Stimulated activated CD8-positive, alpha-beta memory T cell treated with anti-CD3 and anti-CD28 coated beads, Interleukin-2, amount 100 ng/mL, for 48 hours (primary cell): Measurements from ENCODE around the gene WFIKKN1.

Source experiments
- DNase-seq, 2 donors: peaks; one replicate each; pipeline ENCODE4 v3.0.0-alpha.2; 2020; ENCODE audit warnings: low read depth in 2 of 2

The WFIKKN1 gene

GRCh38 chr16:630815-631405 is at the start of gene WFIKKN1:
Gene WFIKKN1, plus strand, starts transcription at chr16:630985. Its CDS starts 269 bp downstream, at chr16:631254.
- no peak for DNase-seq

- no peak for DNase-seq
These were observed 48.6 kb upstream of the WFIKKN1 start for GRCh38 chr16:582218-582613.

GRCh38 chr16:582614-583331 is 48.0 kb upstream of the WFIKKN1 start:
- DNase-seq = no peak

- no peak for DNase-seq
These were observed 47.3 kb upstream of the WFIKKN1 start for GRCh38 chr16:583470-583814.

- no peak for DNase-seq
These were observed 46.8 kb upstream of the WFIKKN1 start for GRCh38 chr16:583815-584591.

GRCh38 chr16:585351-585750 is 45.4 kb upstream of the WFIKKN1 start:
- DNase-seq = no peak

GRCh38 chr16:586047-586644 is 44.6 kb upstream of the WFIKKN1 start:
- DNase-seq = no peak

- DNase-seq = no peak
These were observed 43.9 kb upstream of the WFIKKN1 start for GRCh38 chr16:586645-587590.

GRCh38 chr16:588639-588888 is 42.2 kb upstream of the WFIKKN1 start:
- DNase-seq = peak; percentile 32 to 46

GRCh38 chr16:588889-589657 is 41.7 kb upstream of the WFIKKN1 start:
- DNase-seq = peak; percentile 94 to 96

- peak; percentile 98 to 99 for DNase-seq
These were observed 41.1 kb upstream of the WFIKKN1 start, which contains the start of gene RAB40C for GRCh38 chr16:589658-590187. Gene RAB40C, plus strand, starts transcription at chr16:590066. Its CDS starts 226 bp downstream, at chr16:590292.

- DNase-seq = no peak
These were observed 40.5 kb upstream of the WFIKKN1 start for GRCh38 chr16:590188-590814.

GRCh38 chr16:590815-591200 is 40.0 kb upstream of the WFIKKN1 start:
- DNase-seq = no peak

- DNase-seq = no peak
These were observed 39.6 kb upstream of the WFIKKN1 start for GRCh38 chr16:591231-591630.

- no peak for DNase-seq
These were observed 38.8 kb upstream of the WFIKKN1 start for GRCh38 chr16:591892-592517.

- DNase-seq = no peak
These were observed 38.1 kb upstream of the WFIKKN1 start for GRCh38 chr16:592518-593306.

- DNase-seq = no peak
These were observed 37.4 kb upstream of the WFIKKN1 start for GRCh38 chr16:593406-593805.

- no peak for DNase-seq
These were observed 37.0 kb upstream of the WFIKKN1 start for GRCh38 chr16:593807-594206.

GRCh38 chr16:595094-595528 is 35.7 kb upstream of the WFIKKN1 start:
- DNase-seq = no peak
